HCT116 (cell line): ENCODE measurements around the gene PLVAP. TPM values are rescaled to one million over a fixed set of nuclear protein-coding genes. Genes with fewer than 3 reads are reported as not detected.

Experiments used
- ATAC-seq: fragments of 200-7000 bp; cut with Tn5 transposase; 2 replicates; pipeline ENCODE4 v1.9.1; 2020; ENCODE audit warnings: mild to moderate bottlenecking, moderate library complexity
- BruUV-seq: library from RNA; stranded (reverse); fragments of 400-500 nt; replicated peaks from 2 replicates; lab custom pipeline; 2021; lab: Mats Ljungman, UMichigan
- CTCF ChIA-PET: fragments of 300-600 bp; sonication (Branson Sonifier 250); formaldehyde crosslinking; loops from one replicate; lab custom pipeline; 2021; ENCODE audit warnings: antibody characterized with exemption; lab: Charles Lee
- POLR2A ChIA-PET: fragments of 300-600, 350-600 bp; sonication (Branson Sonifier 250); formaldehyde crosslinking; loops from one replicate; lab custom pipeline; 2021; ENCODE audit warnings: antibody characterized with exemption; lab: Charles Lee
- RAD21 ChIA-PET, 2 experiments: fragments of 300-600 bp; sonication (Branson Sonifier 250); formaldehyde crosslinking; loops; one replicate each; lab custom pipeline; 2023; ENCODE audit warnings: low total read pairs in 2 of 2; ENCODE audit not compliant: uncharacterized antibody in 2 of 2, unreplicated experiment in 2 of 2, low non-redundant PET in 1 of 2; lab: Charles Lee
- DNase-seq: peaks from one replicate; pipeline ENCODE4 v3.0.0-alpha.2; 2010; ENCODE audit warnings: low read depth, low spot score
- H2AFZ ChIP-seq: fragments of 200-600 bp; shearing (Covaris generic), sonication (generic); 2 replicates; pipeline ENCODE4 v1.6.1; 2017; ENCODE audit warnings: low read depth, mixed run types, mixed read lengths, antibody characterized with exemption, low read length; ENCODE audit not compliant: poor library complexity, severe bottlenecking
- H3K27ac ChIP-seq: 2 replicates; pipeline ENCODE4 v1.5.1; 2012; ENCODE audit warnings: low read depth, low read length
- H3K27me3 ChIP-seq: fragments of 200-600 bp; sonication (generic); 2 replicates; pipeline ENCODE4 v1.6.1; 2016; ENCODE audit warnings: mixed run types, low read length, mixed read lengths; ENCODE audit not compliant: insufficient read depth
- H3K36me3 ChIP-seq, 2 experiments: fragments of 200-500 bp in 1 of 2; fragments of 200-600 bp in 1 of 2; sonication (Bioruptor generic) in 1 of 2; sonication (generic) in 1 of 2; 2 replicates each; pipeline versions ENCODE4 v1.5.1 to v1.6.1; 2014 to 2016; ENCODE audit warnings: low read length in 2 of 2, inconsistent platforms in 1 of 2, mixed read lengths in 1 of 2, mixed run types in 1 of 2; ENCODE audit not compliant: insufficient read depth in 2 of 2, control insufficient read depth in 1 of 2
- H3K4me1 ChIP-seq, 2 experiments: fragments of 200-600 bp in 1 of 2; sonication (generic) in 1 of 2; 2 replicates each; pipeline versions ENCODE4 v1.5.1 to v1.6.1; 2012 to 2017; ENCODE audit warnings: low read length in 2 of 2, inconsistent platforms in 1 of 2, mild to moderate bottlenecking in 1 of 2, mixed read lengths in 1 of 2, mixed run types in 1 of 2, moderate library complexity in 1 of 2; ENCODE audit not compliant: insufficient read depth in 2 of 2, control insufficient read depth in 1 of 2
- H3K4me2 ChIP-seq: fragments of 200-600 bp; sonication (generic); 2 replicates; pipeline ENCODE4 v1.6.1; 2017; ENCODE audit warnings: mixed run types, low read length, mixed read lengths
- H3K4me3 ChIP-seq, 2 experiments: fragments of 200-600 bp in 1 of 2; sonication (generic) in 1 of 2; replicated peaks in 1 of 2; 2 replicates each; pipeline ENCODE4 v1.5.1; 2011 to 2016; ENCODE audit warnings: low read length in 2 of 2, control low read depth in 1 of 2, low read depth in 1 of 2, mild to moderate bottlenecking in 1 of 2, mixed read lengths in 1 of 2, mixed run types in 1 of 2
- H3K79me2 ChIP-seq: fragments of 200-600 bp; sonication (generic); 2 replicates; pipeline ENCODE4 v1.6.1; 2017; ENCODE audit warnings: mild to moderate bottlenecking, mixed run types, low read length, moderate library complexity, mixed read lengths; ENCODE audit not compliant: insufficient read depth
- H3K9ac ChIP-seq: fragments of 200-600 bp; sonication (generic); 2 replicates; pipeline ENCODE4 v1.6.1; 2016; ENCODE audit warnings: low read length, mixed read lengths
- H3K9me2 ChIP-seq: fragments of 200-600 bp; sonication (generic), shearing (Covaris generic); 2 replicates; pipeline ENCODE4 v1.6.1; 2017; ENCODE audit warnings: mixed run types, mild to moderate bottlenecking, moderate library complexity; ENCODE audit not compliant: insufficient read depth
- H3K9me3 ChIP-seq, 2 experiments: fragments of 200-500 bp in 1 of 2; fragments of 200-600 bp in 1 of 2; sonication (Bioruptor generic) in 1 of 2; sonication (generic) in 1 of 2; 2 replicates each; pipeline ENCODE4 v1.6.1; 2014 to 2017; ENCODE audit warnings: low read length in 2 of 2, mixed read lengths in 2 of 2, inconsistent platforms in 1 of 2, low read depth in 1 of 2, mild to moderate bottlenecking in 1 of 2, mixed run types in 1 of 2, moderate library complexity in 1 of 2; ENCODE audit not compliant: control insufficient read depth in 1 of 2, insufficient read depth in 1 of 2
- H4K20me1 ChIP-seq: fragments of 200-600 bp; sonication (generic), shearing (Covaris generic); 2 replicates; pipeline ENCODE4 v1.6.1; 2017; ENCODE audit warnings: mixed run types, mild to moderate bottlenecking, moderate library complexity; ENCODE audit not compliant: insufficient read depth
- EGR1 ChIP-seq: IDR thresholded peaks from 2 replicates; pipeline ENCODE4 v1.6.1; 2012; ENCODE audit warnings: low read depth
- EZH2 ChIP-seq: fragments of 200-600 bp; sonication (generic); IDR thresholded peaks from 2 replicates; pipeline ENCODE4 v1.6.1; 2017; ENCODE audit warnings: antibody characterized with exemption, mixed run types
- FOSL1 ChIP-seq: IDR thresholded peaks from 2 replicates; pipeline ENCODE4 v1.6.1; 2012; ENCODE audit warnings: low read depth
- JUND ChIP-seq: IDR thresholded peaks from 2 replicates; pipeline ENCODE4 v1.6.1; 2012
- MAX ChIP-seq: IDR thresholded peaks from 2 replicates; pipeline ENCODE4 v1.6.1; 2012
- RAD21 ChIP-seq: IDR thresholded peaks from 2 replicates; pipeline ENCODE4 v1.6.1; 2012; ENCODE audit warnings: low read depth, mild to moderate bottlenecking
- SIN3A ChIP-seq: IDR thresholded peaks from 2 replicates; pipeline ENCODE4 v1.6.1; 2012; ENCODE audit warnings: low read depth
- SP1 ChIP-seq: IDR thresholded peaks from 2 replicates; pipeline ENCODE4 v1.6.1; 2012; ENCODE audit warnings: low read depth
- SRF ChIP-seq: IDR thresholded peaks from 2 replicates; pipeline ENCODE4 v1.6.1; 2012; ENCODE audit warnings: low read depth
- TCF7L2 ChIP-seq: IDR thresholded peaks from 2 replicates; pipeline ENCODE4 v1.7.0; 2011; ENCODE audit warnings: borderline replicate concordance, inconsistent platforms; ENCODE audit not compliant: insufficient read depth, insufficient read length; ENCODE audit errors: extremely low read depth
- ZBTB33 ChIP-seq: IDR thresholded peaks from 2 replicates; pipeline ENCODE4 v1.6.1; 2011; ENCODE audit warnings: mild to moderate bottlenecking, low read length, moderate library complexity; ENCODE audit not compliant: insufficient replicate concordance; ENCODE audit errors: extremely low read depth
- ZNF274 ChIP-seq: fragments of 200-500 bp; sonication (Bioruptor generic); IDR thresholded peaks from 2 replicates; pipeline ENCODE4 v1.6.1; 2014; ENCODE audit warnings: mild to moderate bottlenecking, low read depth, low read length, inconsistent platforms
- intact Hi-C: fragments of 100-400 bp; cut with micrococcal nuclease; formaldehyde crosslinking; loops from 2 replicates; pipeline ENCODE4 v1.10.0; 2022
- total RNA-seq: library from RNA; stranded (reverse); gene quantifications from one replicate; pipeline ENCODE4 v1.2.1, GENCODE V29; 2021; ENCODE audit not compliant: unreplicated experiment

Gene PLVAP
- total RNA-seq, 1 experiment from 2014 or later: 0.47 TPM

- H3K9ac ChIP-seq: no peak overlapping the region
- CTCF ChIA-PET: no interaction called here
- POLR2A ChIA-PET: no interaction called here
- intact Hi-C loops: no loop called here
- no peaks in the 10 kb centered on the region for H3K36me3 ChIP-seq
- H3K4me1 ChIP-seq: peaks cover 6 to 10% of the 10 kb centered on the region in 2 experiments; a peak in 3 of 4 replicates
- H4K20me1 ChIP-seq: no peaks in the 10 kb centered on the region
- DNase-seq (no peak), ATAC-seq (no peak)
- BruUV-seq: no TSS peak
- no peak overlapping the region for H3K27ac ChIP-seq
- TF ChIP-seq ZBTB33 (no peak), ZNF274 (no peak), TCF7L2 (no peak)
- no peaks in the 10 kb centered on the region for H3K79me2 ChIP-seq
- H3K27me3 ChIP-seq: no peaks in the 10 kb centered on the region
- H3K4me3 ChIP-seq: no peak overlapping the region
- H3K9me3 ChIP-seq: no peaks in the 10 kb centered on the region
- no peak overlapping the region for H3K4me2 ChIP-seq
- RAD21 ChIA-PET: no interaction called here
- no peak overlapping the region for H2AFZ ChIP-seq
- H3K9me2 ChIP-seq: no peaks in the 10 kb centered on the region
Measured at GRCh38 chr19:17359905-17360800, 17.0 kb downstream of the PLVAP start.

GRCh38 chr19:17358395-17358794, 18.7 kb downstream of the PLVAP start:
- ChIA-PET CTCF (interaction anchor here (1.0 to 1.8 kb wide), 2 partner anchors 10 to 13 kb away, joined by 4 read pairs; no protein-coding TSS in a partner anchor), RAD21 (no interaction called here), POLR2A (no interaction called here)
- Histone ChIP-seq H3K36me3 (no peaks in the 10 kb centered on the region), H3K4me3 (no peak overlapping the region), H3K27ac (no peak overlapping the region), H4K20me1 (no peaks in the 10 kb centered on the region), H3K9ac (peak overlapping the region; percentile 11; the same call in 1 of the 2 replicates), H3K27me3 (no peaks in the 10 kb centered on the region), H2AFZ (no peak overlapping the region), H3K4me1 (peaks cover 6 to 10% of the 10 kb centered on the region in 2 experiments; a peak in 3 of 4 replicates), H3K9me3 (no peaks in the 10 kb centered on the region), H3K4me2 (peak overlapping the region; percentile 47), H3K79me2 (no peaks in the 10 kb centered on the region), H3K9me2 (no peaks in the 10 kb centered on the region)
- no TSS peak for BruUV-seq
- DNase-seq (peak; percentile 37), ATAC-seq (peak; percentile 91)
- intact Hi-C loops: no loop called here
- TF ChIP-seq FOSL1 (no peak; the same call in 1 of the 2 replicates), MAX (no peak), EGR1 (no peak), RAD21 (no peak), ZNF274 (no peak), SIN3A (no peak), ZBTB33 (no peak), SP1 (no peak; the same call in 1 of the 2 replicates), JUND (no peak), SRF (no peak), EZH2 (no peak)
